ENCODE results near the gene PRPF19. TPM values are rescaled to one million over a fixed set of nuclear protein-coding genes. Genes with fewer than 3 reads are reported as not detected.

Gene PRPF19
- total and polyA plus RNA-seq, 2 of the 8 experiments (the other 6 are each of a cell fraction or from before 2014, with no cell fraction given): 107 to 141 TPM

DNA sequence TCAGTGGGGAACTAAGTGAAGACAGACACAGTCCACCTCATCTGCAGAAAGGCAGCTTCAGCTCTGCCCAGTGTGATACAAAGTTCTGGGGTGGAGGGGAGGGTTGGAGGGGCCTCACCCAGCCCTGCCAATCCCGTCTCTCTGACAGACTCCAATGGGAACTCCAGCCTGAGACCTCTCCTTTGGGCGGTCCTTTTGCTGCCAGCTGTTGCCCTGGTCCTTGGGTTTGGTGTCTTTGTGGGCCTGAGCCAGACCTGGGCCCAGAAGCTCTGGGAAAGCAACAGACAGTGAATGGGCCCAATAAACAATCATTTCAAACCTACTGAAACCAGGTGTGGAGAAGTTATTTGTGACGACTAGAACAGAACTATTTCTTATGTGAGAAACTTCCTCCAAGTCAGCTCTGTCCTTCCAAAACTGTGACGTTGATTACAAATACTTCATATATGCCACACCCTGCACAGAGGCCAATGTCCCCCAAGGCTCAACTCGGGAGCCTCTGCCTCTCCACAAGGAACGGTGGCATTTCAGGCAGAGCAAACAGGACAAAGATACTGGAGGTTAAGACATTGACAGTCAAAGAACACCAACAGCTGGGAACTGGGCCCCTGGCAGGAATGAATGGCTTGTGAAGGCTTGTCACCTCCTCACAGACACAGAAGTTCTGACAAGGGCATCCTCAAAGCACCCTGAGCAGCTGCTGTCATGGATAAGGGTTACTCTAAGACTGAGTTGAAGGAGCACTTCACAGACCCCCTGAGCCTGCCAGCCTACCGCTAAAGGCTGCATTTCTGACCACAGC is 30.8 kb downstream of the PRPF19 start (continued):
- TF ChIP-seq, protein P1, sequence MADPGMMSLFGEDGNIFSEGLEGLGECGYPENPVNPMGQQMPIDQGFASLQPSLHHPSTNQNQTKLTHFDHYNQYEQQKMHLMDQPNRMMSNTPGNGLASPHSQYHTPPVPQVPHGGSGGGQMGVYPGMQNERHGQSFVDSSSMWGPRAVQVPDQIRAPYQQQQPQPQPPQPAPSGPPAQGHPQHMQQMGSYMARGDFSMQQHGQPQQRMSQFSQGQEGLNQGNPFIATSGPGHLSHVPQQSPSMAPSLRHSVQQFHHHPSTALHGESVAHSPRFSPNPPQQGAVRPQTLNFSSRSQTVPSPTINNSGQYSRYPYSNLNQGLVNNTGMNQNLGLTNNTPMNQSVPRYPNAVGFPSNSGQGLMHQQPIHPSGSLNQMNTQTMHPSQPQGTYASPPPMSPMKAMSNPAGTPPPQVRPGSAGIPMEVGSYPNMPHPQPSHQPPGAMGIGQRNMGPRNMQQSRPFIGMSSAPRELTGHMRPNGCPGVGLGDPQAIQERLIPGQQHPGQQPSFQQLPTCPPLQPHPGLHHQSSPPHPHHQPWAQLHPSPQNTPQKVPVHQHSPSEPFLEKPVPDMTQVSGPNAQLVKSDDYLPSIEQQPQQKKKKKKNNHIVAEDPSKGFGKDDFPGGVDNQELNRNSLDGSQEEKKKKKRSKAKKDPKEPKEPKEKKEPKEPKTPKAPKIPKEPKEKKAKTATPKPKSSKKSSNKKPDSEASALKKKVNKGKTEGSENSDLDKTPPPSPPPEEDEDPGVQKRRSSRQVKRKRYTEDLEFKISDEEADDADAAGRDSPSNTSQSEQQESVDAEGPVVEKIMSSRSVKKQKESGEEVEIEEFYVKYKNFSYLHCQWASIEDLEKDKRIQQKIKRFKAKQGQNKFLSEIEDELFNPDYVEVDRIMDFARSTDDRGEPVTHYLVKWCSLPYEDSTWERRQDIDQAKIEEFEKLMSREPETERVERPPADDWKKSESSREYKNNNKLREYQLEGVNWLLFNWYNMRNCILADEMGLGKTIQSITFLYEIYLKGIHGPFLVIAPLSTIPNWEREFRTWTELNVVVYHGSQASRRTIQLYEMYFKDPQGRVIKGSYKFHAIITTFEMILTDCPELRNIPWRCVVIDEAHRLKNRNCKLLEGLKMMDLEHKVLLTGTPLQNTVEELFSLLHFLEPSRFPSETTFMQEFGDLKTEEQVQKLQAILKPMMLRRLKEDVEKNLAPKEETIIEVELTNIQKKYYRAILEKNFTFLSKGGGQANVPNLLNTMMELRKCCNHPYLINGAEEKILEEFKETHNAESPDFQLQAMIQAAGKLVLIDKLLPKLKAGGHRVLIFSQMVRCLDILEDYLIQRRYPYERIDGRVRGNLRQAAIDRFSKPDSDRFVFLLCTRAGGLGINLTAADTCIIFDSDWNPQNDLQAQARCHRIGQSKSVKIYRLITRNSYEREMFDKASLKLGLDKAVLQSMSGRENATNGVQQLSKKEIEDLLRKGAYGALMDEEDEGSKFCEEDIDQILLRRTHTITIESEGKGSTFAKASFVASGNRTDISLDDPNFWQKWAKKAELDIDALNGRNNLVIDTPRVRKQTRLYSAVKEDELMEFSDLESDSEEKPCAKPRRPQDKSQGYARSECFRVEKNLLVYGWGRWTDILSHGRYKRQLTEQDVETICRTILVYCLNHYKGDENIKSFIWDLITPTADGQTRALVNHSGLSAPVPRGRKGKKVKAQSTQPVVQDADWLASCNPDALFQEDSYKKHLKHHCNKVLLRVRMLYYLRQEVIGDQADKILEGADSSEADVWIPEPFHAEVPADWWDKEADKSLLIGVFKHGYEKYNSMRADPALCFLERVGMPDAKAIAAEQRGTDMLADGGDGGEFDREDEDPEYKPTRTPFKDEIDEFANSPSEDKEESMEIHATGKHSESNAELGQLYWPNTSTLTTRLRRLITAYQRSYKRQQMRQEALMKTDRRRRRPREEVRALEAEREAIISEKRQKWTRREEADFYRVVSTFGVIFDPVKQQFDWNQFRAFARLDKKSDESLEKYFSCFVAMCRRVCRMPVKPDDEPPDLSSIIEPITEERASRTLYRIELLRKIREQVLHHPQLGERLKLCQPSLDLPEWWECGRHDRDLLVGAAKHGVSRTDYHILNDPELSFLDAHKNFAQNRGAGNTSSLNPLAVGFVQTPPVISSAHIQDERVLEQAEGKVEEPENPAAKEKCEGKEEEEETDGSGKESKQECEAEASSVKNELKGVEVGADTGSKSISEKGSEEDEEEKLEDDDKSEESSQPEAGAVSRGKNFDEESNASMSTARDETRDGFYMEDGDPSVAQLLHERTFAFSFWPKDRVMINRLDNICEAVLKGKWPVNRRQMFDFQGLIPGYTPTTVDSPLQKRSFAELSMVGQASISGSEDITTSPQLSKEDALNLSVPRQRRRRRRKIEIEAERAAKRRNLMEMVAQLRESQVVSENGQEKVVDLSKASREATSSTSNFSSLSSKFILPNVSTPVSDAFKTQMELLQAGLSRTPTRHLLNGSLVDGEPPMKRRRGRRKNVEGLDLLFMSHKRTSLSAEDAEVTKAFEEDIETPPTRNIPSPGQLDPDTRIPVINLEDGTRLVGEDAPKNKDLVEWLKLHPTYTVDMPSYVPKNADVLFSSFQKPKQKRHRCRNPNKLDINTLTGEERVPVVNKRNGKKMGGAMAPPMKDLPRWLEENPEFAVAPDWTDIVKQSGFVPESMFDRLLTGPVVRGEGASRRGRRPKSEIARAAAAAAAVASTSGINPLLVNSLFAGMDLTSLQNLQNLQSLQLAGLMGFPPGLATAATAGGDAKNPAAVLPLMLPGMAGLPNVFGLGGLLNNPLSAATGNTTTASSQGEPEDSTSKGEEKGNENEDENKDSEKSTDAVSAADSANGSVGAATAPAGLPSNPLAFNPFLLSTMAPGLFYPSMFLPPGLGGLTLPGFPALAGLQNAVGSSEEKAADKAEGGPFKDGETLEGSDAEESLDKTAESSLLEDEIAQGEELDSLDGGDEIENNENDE (IDR thresholded peaks at IDR 0.05; ENCODE audit: insufficient replicate concordance, low read length): no peak
- TF ChIP-seq BACH1 (IDR thresholded peaks at IDR 0.05; ENCODE audit: low read length): no peak
- TF ChIP-seq SIX5 (IDR thresholded peaks at IDR 0.05; ENCODE audit: low read depth, low read length): no peak
- TF ChIP-seq BRCA1 (IDR thresholded peaks at IDR 0.05; ENCODE audit: low read depth, low read length): no peak
- TF ChIP-seq SP2 (IDR thresholded peaks at IDR 0.05; ENCODE audit: low read length): no peak
- TF ChIP-seq KDM4A (IDR thresholded peaks at IDR 0.05; ENCODE audit: low read depth, low read length, severe bottlenecking): no peak
- TF ChIP-seq RNF2 (IDR thresholded peaks at IDR 0.05; ENCODE audit: borderline replicate concordance, low read depth, low read length, missing control alignments, poor library complexity, severe bottlenecking): no peak
- TF ChIP-seq JUN (IDR thresholded peaks at IDR 0.05; ENCODE audit: low read depth, low read length): no peak
- no peak for TF ChIP-seq CREB1 (IDR thresholded peaks at IDR 0.05)
- no peak for TF ChIP-seq SUZ12 (IDR thresholded peaks at IDR 0.05; ENCODE audit: low read length)
- no peak for TF ChIP-seq CHD1 (IDR thresholded peaks at IDR 0.05; ENCODE audit: low read depth, low read length)
